ENCODE measurements around the gene LHX3. TPM values are rescaled to one million over a fixed set of nuclear protein-coding genes. Genes with fewer than 3 reads are reported as not detected.

The LHX3 gene
- total RNA-seq, 1 experiment from 2014 or later = not detected

DNA sequence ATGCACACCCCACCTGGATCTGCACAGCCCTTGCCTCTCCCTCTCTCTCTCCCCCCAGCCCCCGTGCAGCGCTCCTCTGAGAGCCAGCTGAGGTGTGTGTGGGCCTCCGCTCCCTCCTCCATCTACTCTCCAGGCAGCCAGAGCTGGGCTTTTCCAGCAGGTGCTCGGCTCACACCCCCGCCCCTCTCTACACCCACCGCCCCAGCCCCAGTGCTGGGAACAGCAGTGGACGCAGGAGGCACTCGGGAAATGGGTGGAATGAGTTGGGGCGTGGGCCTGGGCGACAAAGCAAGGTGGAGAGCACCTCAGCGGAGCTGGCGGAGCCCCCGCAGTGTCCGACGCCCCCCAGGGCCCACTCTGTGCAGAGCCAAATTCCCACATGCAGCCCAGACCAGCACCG lies 13.3 kb upstream of the LHX3 start:
- in situ Hi-C loops (cut with HindIII; ENCODE audit: low pct_unique_long_range_greater_than_20kb, low sequenced_read_pairs) = no loop called here
- DNase-seq (ENCODE audit: low read depth, low spot score) = no peak

DNA sequence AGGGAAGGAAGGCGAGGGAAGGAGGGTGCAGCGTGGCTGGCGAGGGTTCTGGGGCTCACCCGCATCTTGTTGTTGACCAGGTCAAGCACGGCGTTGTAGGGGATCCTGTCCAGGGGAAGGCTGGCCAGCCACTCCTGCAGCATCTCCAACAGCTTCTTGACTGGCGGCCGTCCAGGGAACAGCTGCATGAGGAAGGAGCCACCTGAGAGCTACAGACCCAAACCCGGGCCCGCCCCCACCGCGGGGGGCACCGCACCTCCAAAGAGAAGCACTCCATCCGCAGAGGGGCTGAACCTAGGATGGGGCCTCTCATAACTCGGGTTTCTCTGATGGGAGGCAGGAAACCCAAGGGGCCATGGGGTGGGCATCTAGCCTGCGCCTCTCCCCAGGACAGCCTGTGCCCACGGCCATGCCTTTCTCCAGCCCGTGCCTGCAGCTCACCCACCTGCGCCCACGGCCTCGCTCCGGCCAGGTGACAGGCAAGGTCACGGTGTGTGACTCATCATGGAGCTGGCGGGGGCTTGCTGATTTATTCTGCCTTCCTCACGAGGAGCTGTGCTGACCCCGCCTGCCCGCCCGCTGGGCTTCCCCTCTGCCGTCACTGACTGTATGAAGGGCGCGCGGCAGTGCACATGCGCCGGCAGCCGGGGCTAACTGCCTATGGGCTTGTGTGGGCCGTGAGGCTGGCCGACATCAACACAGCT lies 11.8 kb upstream of the LHX3 start:
- no peak for DNase-seq (ENCODE audit: low read depth, low spot score)
- in situ Hi-C loops (cut with HindIII; ENCODE audit: low pct_unique_long_range_greater_than_20kb, low sequenced_read_pairs) = no loop called here

DNA sequence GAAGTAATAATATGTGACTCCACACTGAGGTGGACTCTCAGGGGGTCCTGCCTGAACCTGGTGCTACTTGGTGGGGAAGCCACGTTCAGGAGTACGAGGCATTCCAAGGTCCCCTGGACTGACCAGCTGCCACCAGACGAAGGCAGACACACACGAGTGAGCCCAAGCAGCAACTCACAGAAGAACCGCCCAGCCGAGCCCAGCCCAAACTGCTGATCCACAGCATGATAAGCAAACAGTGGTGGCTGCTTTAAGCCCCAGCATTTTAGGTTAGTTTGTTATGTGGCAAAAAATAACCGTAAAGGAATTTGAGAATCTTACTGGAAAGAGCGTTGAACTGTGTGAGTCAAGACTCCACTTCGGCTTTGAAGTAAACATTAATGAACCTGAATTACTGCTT lies 8.8 kb upstream of the LHX3 start:
- no peak for DNase-seq (ENCODE audit: low read depth, low spot score)
- in situ Hi-C loops (cut with HindIII; ENCODE audit: low pct_unique_long_range_greater_than_20kb, low sequenced_read_pairs) = no loop called here

DNA sequence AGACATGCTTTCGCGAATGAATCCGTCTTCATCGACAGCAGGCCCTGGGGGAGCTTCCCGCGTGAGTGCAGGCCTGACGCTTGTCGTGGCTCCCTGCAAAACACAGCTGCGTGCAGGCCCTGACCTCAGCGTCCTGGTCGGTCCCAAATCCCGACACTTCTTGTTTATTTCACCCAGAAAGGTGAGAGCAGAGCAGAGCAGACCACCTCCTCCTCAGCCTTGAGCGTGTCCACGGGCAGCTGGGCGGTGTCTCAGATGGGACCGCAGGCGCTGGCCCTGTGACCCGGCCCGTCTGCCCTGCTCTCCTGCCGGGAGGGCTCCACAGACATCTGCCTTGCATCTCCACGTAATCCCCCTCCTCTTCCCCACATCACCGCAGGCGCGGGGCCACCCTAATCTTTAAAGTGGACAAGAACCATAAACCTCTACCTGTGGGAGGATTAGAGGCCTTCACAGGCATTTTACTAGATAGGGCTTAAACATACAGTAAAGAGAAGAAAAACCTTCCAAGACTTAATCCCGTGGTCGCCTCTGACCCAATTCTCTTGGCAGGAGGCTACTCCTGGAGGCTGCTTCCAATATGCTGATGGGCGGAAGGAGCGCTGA lies 7.5 kb upstream of the LHX3 start:
- no peak for DNase-seq (ENCODE audit: low read depth, low spot score)
- in situ Hi-C loops (cut with HindIII; ENCODE audit: low pct_unique_long_range_greater_than_20kb, low sequenced_read_pairs) = no loop called here

DNA sequence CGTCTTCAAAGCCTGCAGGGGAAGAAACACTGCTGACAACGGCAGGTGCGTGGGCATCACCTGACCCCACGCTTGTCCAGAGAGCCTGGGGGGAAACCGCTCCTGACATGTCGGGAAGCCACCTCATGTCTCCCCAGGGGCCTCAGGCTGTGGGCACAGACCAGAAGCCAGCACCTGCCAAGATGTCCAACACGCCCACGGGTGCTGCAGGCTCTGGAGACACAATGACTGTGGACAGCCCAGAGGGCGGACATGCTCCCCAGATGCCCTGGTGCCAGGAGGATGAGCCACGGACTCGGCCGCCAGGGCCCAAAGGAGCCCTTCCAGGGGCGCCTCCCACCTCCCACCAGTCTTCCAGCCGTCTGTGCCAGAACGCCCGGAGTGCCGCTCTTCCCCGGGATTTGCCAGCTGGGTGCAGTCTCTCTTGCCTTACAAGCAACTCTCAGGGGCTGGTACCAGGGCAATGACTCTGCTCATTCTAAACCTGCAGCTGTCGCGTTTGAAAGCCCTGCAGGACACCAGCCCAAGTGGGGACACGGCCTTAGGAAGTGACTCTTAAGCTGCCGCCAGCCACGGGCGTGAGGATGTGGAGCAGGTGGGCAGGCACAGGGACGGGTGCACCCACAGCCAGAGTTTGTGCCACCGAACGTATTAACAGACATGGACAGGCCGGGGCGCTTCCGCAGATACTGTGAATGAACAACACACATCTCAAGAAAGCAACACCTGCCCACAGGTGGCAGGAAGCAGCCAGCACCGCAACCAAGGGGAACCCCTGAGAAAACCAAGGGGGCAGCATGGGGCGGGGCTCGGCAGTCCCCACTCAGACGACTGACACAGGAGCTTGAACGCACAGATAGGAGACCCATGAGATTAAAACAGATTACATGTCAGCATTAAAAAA lies 6.8 kb upstream of the LHX3 start:
- no peak for DNase-seq (ENCODE audit: low read depth, low spot score)
- in situ Hi-C loops (cut with HindIII; ENCODE audit: low pct_unique_long_range_greater_than_20kb, low sequenced_read_pairs) = no loop called here

DNA sequence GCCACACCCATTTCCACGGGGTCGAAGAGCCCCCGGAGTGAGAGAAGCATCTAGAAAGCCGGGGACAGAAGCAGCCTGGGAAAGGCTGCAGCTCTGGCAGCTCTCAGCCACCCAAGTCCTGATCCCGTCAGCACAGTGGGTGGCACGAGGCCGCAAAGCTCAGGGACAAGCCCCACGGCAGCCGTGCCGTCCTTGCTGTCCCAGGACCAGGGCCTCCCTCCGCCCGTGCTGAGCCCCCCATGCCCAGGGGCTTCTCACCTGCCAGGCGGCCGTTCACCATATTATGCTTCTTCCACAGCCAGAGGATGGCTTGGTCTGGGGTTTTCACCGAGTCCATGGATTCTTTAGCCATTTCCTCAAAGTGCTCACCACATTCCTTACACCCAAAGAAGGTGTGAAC lies 6.1 kb upstream of the LHX3 start:
- no peak for DNase-seq (ENCODE audit: low read depth, low spot score)
- in situ Hi-C loops (cut with HindIII; ENCODE audit: low pct_unique_long_range_greater_than_20kb, low sequenced_read_pairs) = no loop called here

DNA sequence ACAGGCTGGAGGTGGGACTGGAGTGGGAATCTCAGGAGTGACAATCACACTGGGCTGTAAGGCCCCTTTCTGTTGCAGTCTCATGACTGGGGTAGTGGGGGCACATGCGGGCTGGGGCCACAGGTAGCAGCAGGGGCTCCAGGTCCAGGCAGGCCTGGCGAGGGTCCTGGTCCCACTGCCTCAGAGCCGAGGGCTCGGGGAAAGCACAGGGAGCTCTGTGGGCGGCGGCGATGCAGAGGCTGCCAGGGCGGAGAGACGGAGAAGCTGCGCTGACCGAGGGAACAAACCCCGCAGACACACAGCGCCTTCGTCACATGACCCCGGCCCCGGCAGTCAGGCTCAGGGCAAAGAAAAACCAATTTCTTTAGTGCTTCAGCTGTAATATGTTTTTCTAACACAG lies 5.3 kb upstream of the LHX3 start:
- no peak for DNase-seq (ENCODE audit: low read depth, low spot score)
- in situ Hi-C loops (cut with HindIII; ENCODE audit: low pct_unique_long_range_greater_than_20kb, low sequenced_read_pairs) = no loop called here

DNA sequence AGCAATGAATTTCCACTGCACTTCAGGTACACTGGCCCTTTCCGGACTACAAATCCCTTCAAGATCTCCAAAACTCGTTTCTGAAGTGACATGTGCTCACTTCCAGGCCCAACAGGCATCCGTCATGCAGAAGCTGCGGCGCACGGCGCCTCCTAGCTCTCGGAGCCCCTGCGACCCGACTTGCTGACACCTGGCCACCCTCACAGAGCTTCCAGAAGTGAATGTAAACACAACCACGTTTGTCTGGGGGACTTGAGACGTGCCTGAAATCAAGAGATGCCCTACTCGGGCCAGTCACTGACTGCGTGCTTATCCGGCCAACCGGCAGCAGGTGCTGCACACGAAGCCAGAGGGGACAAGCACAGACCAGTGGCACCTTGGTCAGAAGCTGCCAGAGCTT lies 4.9 kb upstream of the LHX3 start:
- DNase-seq (ENCODE audit: low read depth, low spot score) = no peak
- in situ Hi-C loops (cut with HindIII; ENCODE audit: low pct_unique_long_range_greater_than_20kb, low sequenced_read_pairs) = no loop called here

DNA sequence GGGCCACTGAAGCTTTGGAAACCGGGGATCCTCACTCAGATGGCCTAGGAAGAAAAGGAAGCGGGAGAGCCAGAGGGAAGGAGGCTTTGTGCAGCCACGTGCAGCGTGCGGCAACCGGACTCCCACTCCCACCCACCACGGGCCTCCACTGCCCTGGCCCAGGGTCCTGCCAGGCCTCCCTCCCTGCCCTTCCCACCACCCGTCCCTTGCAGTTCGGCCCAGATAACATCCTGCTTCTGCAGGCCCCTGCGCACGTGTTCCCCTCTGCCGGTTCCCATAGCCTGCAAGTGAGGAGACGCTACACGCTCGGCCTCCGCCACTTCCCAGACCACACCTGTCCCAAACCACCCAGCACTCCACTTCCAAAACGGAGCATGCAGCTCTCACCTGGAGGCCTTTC lies 4.3 kb upstream of the LHX3 start:
- no peak for DNase-seq (ENCODE audit: low read depth, low spot score)
- in situ Hi-C loops (cut with HindIII; ENCODE audit: low pct_unique_long_range_greater_than_20kb, low sequenced_read_pairs) = no loop called here

DNA sequence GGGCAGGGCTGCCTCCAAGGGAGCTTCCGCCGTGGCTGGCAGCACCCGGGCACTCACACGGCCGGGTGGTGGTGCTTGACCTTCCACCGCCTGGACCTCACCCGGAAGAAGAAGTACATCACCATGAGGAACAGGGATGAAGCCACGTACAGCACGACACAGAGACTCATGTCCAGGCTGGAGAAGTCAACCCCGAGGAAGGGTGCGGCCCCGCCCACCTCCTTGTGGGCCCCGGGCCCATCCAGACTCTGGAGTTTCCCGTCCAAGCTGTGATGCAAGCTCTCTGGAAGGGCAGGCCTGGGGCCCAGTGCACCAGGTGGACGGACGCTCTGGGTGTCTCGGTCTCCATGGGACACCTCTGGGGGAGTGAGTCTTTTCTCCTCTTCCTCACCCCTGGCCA lies 3.7 kb upstream of the LHX3 start:
- no peak for DNase-seq (ENCODE audit: low read depth, low spot score)
- in situ Hi-C loops (cut with HindIII; ENCODE audit: low pct_unique_long_range_greater_than_20kb, low sequenced_read_pairs) = no loop called here

DNA sequence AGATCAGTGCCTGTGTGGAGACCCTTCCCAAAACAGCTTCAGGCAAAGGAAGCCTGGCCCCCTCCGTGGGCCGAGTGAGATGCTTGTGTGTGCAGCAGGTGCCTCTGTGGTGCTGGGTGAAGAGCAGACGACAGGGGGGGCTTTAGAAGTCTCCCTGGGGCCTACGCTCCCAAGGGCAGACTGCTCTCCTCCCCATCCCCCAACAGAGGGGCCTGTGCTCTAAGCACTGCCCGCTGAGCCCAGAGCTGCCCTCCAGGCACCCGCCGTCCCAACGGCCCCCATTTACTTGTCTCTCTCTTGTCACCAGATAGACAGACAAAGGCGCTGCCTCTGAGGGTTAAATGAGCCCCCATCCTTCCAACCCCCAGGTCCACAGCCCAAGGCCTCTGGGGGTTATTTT lies 2.7 kb upstream of the LHX3 start:
- in situ Hi-C loops (cut with HindIII; ENCODE audit: low pct_unique_long_range_greater_than_20kb, low sequenced_read_pairs) = no loop called here
- DNase-seq (ENCODE audit: low read depth, low spot score) = no peak

DNA sequence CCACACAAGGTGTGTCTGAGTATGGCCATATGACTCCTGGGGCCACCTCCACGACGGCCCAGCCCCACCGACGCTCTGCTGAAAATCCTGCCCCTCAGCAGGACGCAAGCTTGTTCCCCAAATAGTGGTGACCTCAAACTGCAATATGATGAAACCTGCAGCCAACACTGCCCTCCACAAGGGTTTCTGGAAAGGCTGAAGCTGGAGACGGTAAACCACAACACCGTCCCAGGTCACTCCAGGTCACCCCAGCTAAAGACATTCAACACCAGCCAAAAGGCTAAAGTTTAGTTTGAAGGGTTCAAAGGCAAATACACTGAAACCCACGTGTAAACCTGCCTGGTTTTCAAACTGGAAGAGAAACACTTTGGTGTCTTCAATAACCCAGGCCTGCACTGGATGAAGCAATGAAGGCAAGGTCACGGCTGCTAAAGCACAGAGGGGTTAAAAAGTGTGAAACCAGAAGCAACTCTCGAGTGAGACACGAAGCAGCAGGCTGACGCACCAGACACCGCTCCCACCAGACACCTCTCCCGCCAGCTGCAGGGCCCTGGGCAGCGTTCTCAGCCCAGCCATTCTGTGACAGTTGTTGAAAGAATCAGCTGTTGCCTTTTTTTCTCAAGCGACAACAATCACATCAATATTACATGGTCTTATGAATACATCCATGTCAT lies 1.8 kb upstream of the LHX3 start:
- in situ Hi-C loops (cut with HindIII; ENCODE audit: low pct_unique_long_range_greater_than_20kb, low sequenced_read_pairs) = no loop called here
- DNase-seq (ENCODE audit: low read depth, low spot score) = no peak

DNA sequence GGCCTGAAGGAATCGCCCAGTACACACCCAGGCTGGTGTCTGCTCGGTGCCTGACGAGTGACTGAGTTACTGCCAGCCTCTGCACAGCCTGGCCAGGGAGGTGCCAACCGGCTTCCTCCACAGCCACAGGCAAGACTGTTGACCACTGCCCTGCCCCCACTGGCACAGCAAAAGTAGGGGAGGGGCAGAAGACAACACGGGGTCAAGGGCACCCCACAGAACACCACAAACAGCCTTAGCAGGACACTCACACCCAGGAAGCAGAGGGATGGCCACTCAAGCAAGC lies 722 bp upstream of the LHX3 start:
- in situ Hi-C loops (cut with HindIII; ENCODE audit: low pct_unique_long_range_greater_than_20kb, low sequenced_read_pairs) = no loop called here

DNA sequence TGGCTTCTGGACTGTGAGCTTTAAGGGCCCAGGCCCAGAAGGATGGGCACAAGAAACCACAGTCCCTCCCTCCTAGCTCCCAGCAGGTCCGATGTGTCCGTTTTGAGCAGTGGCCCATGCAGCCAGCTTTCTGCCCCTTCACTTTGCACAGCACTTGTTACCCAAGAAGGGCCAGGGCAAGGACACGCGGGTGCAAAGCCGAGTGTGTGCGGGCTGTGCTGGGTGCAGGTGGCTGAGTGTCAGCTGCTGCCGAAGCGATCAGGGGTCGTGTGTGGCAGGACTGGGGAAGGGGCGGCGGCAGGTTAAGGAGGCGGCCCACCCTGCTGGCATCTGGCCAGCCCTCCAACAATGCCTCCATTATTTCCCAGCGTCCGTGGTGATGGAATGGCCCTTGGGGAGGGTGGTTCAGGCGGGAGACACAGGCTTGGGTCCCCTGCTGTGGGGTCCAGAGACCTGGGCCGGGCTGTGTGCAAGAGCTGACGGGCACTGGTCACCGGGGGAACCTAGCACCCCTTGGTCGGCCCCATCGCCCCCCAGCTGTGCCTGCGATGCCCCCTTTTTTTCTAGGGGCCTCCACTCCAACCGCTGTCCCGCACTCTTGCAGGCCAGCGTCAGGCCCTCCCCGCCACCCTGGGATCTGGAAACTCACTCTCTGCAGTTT lies 653 bp downstream of the LHX3 start:
- no peak for DNase-seq (ENCODE audit: low read depth, low spot score)
- in situ Hi-C loops (cut with HindIII; ENCODE audit: low pct_unique_long_range_greater_than_20kb, low sequenced_read_pairs) = no loop called here

More for the DNA sequence above, 722 bp upstream of the LHX3 start:
- DNase-seq (ENCODE audit: low read depth, low spot score) = no peak

DNA sequence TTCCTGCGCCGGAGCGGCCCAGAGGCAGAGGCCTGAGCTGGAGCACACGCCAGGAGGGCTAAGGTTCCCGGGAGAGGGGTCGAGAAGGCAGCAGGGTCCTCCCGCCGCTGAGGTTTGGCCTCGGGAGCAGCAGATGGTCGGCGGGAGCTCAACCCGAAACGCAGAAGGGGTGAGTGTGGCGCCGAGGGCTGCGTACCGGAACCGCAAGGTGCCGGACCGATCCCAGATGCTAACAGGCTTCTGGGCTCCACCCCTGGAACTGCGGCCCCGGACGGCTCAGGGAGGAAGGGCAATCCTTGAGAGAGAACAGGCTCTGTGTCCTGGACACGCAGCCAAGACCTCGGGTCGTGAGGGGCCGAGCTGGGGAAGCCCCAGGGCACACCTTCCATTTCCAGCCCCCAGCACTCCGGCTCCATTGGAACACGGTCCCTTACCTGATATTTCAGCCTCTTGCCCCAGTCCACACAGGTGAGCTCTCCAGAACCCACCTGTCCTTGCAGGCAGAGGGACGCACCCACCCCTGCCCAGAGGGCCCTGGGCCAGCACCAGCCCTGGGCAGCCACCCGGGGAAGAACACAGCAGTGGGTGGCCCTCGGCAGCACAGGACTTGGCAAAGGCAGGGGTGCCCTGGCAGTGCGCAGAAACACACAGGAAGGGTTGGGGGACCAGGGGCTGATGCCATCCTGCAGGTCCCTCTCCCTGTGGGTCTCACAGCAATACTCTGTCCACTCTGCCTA lies 1.4 kb downstream of the LHX3 start:
- DNase-seq (ENCODE audit: low read depth, low spot score) = no peak
- in situ Hi-C loops (cut with HindIII; ENCODE audit: low pct_unique_long_range_greater_than_20kb, low sequenced_read_pairs) = no loop called here

DNA sequence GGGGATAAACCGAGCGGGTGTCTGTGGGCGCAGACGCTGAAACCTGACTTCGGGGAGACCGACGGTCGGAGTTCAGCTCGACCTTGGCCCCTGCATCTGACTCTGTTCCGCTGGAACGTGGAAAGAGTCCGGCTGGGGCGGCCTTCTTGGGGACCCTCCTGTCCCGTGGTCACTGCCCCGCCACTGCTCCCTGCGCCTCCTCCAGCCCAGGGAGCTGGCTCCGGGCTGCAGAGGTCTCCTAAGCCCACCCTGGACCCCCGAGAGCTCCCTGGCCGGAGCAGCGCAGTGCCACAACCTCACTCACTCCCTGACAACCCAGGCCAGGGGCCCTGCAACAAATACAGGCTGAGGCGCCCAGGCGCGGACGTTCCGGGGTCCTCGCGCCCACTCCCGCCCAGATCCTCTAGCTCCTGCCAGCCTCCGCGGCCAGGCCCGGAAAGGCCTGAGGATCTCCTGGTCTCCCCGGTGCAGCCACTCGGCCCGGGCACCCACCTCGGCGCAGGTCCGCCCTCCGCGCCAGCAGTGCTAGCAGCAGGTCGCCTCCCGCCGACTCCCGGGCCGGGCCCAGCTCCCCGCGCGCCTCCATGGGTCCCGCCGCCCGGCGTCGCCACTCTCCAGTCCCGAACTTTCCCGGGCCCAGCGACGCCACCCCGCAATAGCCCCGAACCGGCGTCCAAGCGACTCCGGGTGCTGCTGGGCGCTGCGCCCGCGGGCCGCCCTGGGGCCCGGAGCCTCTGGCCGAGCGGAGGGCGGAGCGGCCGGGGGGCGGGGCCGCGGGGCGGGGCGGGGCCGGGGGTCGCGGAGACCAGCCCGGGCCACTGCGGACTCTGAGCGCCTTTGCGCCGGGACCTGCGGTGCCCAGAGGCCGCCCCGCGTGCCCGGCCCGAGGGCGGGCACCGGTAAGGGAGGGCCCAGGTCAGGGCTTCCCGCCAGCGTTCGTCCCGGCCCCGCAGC lies 2.2 kb downstream of the LHX3 start:
- in situ Hi-C loops (cut with HindIII; ENCODE audit: low pct_unique_long_range_greater_than_20kb, low sequenced_read_pairs) = no loop called here
- no peak for DNase-seq (ENCODE audit: low read depth, low spot score)

Measured in SK-MEL-5 (cell line).